Subcutaneous adipose tissue (tissue), 4 donors: ENCODE data around the gene TMSB10. TPM values are rescaled to one million over a fixed set of nuclear protein-coding genes. Genes with fewer than 3 reads are reported as not detected.

Experiments used
- total RNA-seq, 4 donors: library from RNA; depleted of rRNA; stranded (reverse); fragments of >200 nt; gene quantifications; one replicate each; pipeline ENCODE4 v1.1.0, GENCODE V29; 2016
- TF ChIP-seq, protein P1 (sequence below): fragments of 450-650 bp; IDR thresholded peaks from one replicate; pipeline ENCODE4 v1.5.1; 2016; ENCODE audit warnings: low read depth, mild to moderate bottlenecking, control low read depth, antibody characterized with exemption, moderate library complexity

TMSB10 gene
- total RNA-seq, 4 donors from 2014 or later, result 4,028 to 7,366 (median 5,247) TPM

DNA sequence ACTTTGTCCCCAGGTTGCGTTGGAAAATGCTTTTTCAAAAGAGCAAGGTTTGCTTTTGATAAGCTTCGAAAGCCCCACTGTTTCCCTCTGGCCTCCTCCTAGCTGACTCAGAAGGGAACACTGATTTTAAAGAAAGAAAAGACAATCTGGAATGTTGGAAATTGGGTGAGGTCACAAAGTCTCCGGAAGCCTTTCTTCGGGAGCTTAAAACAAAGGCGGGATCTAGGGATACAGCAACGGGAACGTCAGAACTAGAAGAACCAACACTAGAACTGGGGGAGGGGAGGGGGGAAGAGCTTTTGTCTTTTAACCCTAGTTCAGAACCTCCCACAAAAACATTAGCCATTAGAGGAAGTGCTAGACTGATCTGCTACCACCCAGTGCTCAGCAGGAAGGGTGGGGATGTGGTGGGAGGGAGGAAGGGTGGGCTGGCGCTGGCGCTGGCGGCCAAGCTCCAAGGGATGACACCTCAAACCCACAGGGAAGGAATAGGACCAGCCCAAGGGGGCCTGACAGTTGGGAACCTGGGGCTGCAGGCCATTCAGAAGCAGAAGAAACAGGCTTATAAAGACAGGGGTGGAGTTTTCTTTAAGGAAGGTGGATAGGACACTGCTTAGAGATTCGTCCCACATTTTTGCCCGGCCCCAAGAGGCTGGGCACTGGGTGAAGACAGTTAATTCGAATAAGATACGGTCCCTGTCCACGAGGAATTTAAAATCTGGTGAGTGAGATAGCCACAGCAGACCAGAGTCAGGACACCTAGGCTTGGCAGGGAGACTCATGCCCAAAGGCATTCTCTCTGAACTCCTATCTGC lies 1.7 kb downstream of the TMSB10 start:
- TF ChIP-seq, protein P1, sequence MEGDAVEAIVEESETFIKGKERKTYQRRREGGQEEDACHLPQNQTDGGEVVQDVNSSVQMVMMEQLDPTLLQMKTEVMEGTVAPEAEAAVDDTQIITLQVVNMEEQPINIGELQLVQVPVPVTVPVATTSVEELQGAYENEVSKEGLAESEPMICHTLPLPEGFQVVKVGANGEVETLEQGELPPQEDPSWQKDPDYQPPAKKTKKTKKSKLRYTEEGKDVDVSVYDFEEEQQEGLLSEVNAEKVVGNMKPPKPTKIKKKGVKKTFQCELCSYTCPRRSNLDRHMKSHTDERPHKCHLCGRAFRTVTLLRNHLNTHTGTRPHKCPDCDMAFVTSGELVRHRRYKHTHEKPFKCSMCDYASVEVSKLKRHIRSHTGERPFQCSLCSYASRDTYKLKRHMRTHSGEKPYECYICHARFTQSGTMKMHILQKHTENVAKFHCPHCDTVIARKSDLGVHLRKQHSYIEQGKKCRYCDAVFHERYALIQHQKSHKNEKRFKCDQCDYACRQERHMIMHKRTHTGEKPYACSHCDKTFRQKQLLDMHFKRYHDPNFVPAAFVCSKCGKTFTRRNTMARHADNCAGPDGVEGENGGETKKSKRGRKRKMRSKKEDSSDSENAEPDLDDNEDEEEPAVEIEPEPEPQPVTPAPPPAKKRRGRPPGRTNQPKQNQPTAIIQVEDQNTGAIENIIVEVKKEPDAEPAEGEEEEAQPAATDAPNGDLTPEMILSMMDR, result no peak

GRCh38 chr2:84908948-84909713 lies 3.7 kb downstream of the TMSB10 start:
- TF ChIP-seq, protein P1, result no peak

- TF ChIP-seq, protein P1, result no peak
Observed at GRCh38 chr2:84911135-84911678, 5.8 kb downstream of the TMSB10 start.

DNA sequence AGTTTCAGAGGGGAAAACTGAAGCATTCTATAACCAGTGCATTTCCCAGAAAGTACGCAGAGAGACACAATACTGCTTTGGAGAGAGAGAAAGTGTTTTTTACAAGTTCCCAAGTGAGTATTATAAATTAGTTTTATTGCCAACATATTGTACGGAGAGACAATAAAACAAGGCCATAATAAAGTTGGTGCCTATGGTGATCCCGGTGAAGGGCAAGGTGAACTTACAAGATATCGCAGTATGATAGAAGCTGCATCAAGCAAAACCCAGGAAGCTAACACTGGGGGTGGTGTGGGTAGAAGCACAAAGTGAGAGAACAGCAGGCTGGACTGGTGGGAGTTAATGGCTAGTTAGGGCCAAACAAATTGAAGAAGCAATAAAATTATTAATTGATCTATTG lies 7.5 kb downstream of the TMSB10 start:
- TF ChIP-seq, protein P1, result no peak

DNA sequence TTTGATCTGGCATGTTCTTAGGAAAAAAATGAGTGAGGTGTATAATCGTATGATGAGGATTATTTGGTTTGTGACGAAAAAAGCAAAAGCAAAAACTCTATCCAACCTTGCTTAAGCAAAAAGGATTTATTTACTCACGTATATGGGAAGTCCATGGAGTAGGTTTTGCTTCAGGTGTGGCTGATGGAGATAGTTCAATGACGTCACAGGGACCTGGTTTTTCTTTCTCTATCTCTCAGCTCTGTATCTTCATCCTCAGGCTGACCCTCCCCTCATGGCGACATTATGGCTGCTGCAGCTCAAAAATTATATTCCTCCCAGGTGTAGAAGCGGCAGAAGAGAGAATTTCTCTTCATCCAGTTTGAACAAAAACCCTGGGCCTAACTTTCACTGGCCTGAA lies 8.9 kb downstream of the TMSB10 start:
- TF ChIP-seq, protein P1, result no peak

DNA sequence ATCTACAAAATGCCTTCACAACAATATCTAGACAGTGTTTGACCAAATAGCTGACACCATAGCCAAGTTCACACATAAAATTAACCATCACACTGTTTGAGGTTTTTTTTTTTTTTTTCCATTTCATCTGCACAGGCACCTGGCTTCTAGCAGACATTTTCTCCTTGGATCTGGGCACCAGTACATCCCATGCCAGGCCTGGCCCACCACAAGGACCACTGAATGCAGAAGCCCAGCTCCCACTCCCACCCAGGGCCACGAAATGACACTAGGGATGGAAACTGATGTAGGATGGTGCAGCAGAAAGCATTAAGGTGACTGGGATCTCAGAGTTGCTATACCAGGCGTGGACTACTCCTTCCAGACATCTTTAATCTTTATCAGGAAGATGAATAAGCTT lies 13.0 kb downstream of the TMSB10 start:
- TF ChIP-seq, protein P1, result no peak

GRCh38 chr2:84919885-84920580 lies 14.6 kb downstream of the TMSB10 start:
- TF ChIP-seq, protein P1, result no peak
